K562 (cell line): Measurements from ENCODE around the gene EHMT2. TPM values are rescaled to one million over a fixed set of nuclear protein-coding genes. Genes with fewer than 3 reads are reported as not detected.

Experiments used
- ATF1 ChIP-seq, 2 experiments: fragments of 450-650 bp in 1 of 2; IDR thresholded peaks; 2 replicates each; pipeline ENCODE4 v1.6.1; 2016; ENCODE audit warnings: missing compliant biosample characterization in 1 of 2, missing genetic modification characterization in 1 of 2
- CREB1 ChIP-seq, 2 experiments: sonication (generic) in 1 of 2; formaldehyde crosslinking in 1 of 2; IDR thresholded peaks; 2 replicates each; pipeline versions ENCODE4 v1.6.1 to v1.8.0; 2012 to 2022; ENCODE audit warnings: inconsistent platforms in 1 of 2, mild to moderate bottlenecking in 1 of 2, missing genetic modification reagents in 1 of 2, moderate library complexity in 1 of 2
- GTF2E2 ChIP-seq: fragments of 200-800 bp; sonication (Bioruptor generic); IDR thresholded peaks from 2 replicates; pipeline ENCODE4 v1.6.1; 2016; ENCODE audit warnings: missing genetic modification characterization, missing compliant biosample characterization
- HNRNPLL ChIP-seq: fragments of 200-400 bp; formaldehyde crosslinking; IDR thresholded peaks from 2 replicates; pipeline ENCODE4 v1.6.1; 2017; ENCODE audit warnings: low read length, low read depth, mild to moderate bottlenecking; ENCODE audit not compliant: poor library complexity, severe bottlenecking
- HSF4 ChIP-seq: fragments of 250-450 bp; sonication (Bioruptor Pico); IDR thresholded peaks from 2 replicates; pipeline ENCODE4 v2.1.2; 2022; ENCODE audit warnings: mild to moderate bottlenecking, moderate library complexity, borderline replicate concordance
- KLF6 ChIP-seq: fragments of 250-450 bp; sonication (Bioruptor Pico); IDR thresholded peaks from 2 replicates; pipeline ENCODE4 v1.4.0; 2020; ENCODE audit warnings: mild to moderate bottlenecking, moderate library complexity, borderline replicate concordance
- MAZ ChIP-seq, 2 experiments: fragments of 450-650 bp in 1 of 2; sonication (generic) in 1 of 2; formaldehyde crosslinking; IDR thresholded peaks in 1 of 2; conservative IDR thresholded peaks in 1 of 2; 2 replicates each; pipeline versions ENCODE4 v1.4.0 to v1.5.0; 2020; ENCODE audit warnings: mild to moderate bottlenecking in 1 of 2, missing genetic modification reagents in 1 of 2
- PHF8 ChIP-seq: fragments of 200-600 bp; sonication (generic); IDR thresholded peaks from 2 replicates; pipeline ENCODE4 v1.6.1; 2012; ENCODE audit warnings: mixed run types, mild to moderate bottlenecking, inconsistent platforms, low read length, moderate library complexity, borderline replicate concordance
- POLR2A ChIP-seq: fragments of 450-650 bp; conservative IDR thresholded peaks from 2 replicates; pipeline ENCODE4 v1.6.1; 2016
- PURB ChIP-seq: sonication (generic); formaldehyde crosslinking; IDR thresholded peaks from 2 replicates; pipeline ENCODE4 v1.9.0; 2021; ENCODE audit warnings: low read depth, mild to moderate bottlenecking, missing genetic modification reagents
- RBFOX2 ChIP-seq: fragments of 200-400 bp; formaldehyde crosslinking; IDR thresholded peaks from 2 replicates; pipeline ENCODE4 v1.6.1; 2017; ENCODE audit warnings: low read depth, mild to moderate bottlenecking, low read length, moderate library complexity
- RUNX1 ChIP-seq: sonication (generic); IDR thresholded peaks from 2 replicates; pipeline ENCODE4 v1.6.1; 2016; ENCODE audit warnings: antibody characterized with exemption, low read depth
- SIRT6 ChIP-seq: IDR thresholded peaks from one replicate; pipeline ENCODE4 v1.6.1; 2012; ENCODE audit warnings: low read depth, mild to moderate bottlenecking, control low read depth, inconsistent platforms, low read length, moderate library complexity
- SREBF2 ChIP-seq: sonication (generic); formaldehyde crosslinking; IDR thresholded peaks from 2 replicates; pipeline ENCODE4 v1.4.0; 2020; ENCODE audit warnings: mild to moderate bottlenecking, missing genetic modification reagents
- ZKSCAN3 ChIP-seq: fragments of 250-450 bp; sonication (Bioruptor Pico); IDR thresholded peaks from 2 replicates; pipeline ENCODE4 v1.4.0; 2020
- ZNF41 ChIP-seq: fragments of 250-450 bp; sonication (Bioruptor Pico); conservative IDR thresholded peaks from 2 replicates; pipeline ENCODE4 v1.4.0; 2020; ENCODE audit warnings: mild to moderate bottlenecking
- ZNF780A ChIP-seq: fragments of 250-450 bp; sonication (Bioruptor Pico); IDR thresholded peaks from 2 replicates; pipeline ENCODE4 v1.5.0; 2021; ENCODE audit warnings: mild to moderate bottlenecking
- polyA plus RNA-seq, 8 experiments: library from polyadenylated mRNA; depleted of rRNA in 4 of 8; stranded (reverse) in 5 of 8; unstranded in 3 of 8; fragments of >200 nt; fragmentation: Nextera tagmentation in 2 of 8; fragmentation: Illumina TruSeq in 1 of 8; extraction: Ambion mirVana in 2 of 8; extraction: Trizol in 1 of 8; gene quantifications; 2 replicates each; pipeline versions ENCODE4 v1.2.1 to v1.2.3, GENCODE V29; 2011 to 2014; ENCODE audit warnings: inconsistent platforms in 1 of 8, missing spikeins in 1 of 8
- total RNA-seq, 7 experiments: library from RNA; depleted of rRNA in 6 of 7; stranded (reverse); fragments of >200 nt in 6 of 7; fragmentation: Illumina TruSeq in 2 of 7; extraction: Trizol in 2 of 7; gene quantifications; 2 replicates each; pipeline versions ENCODE4 v1.2.1 to v1.2.3, GENCODE V29; 2011 to 2021; ENCODE audit warnings: low replicate concordance in 1 of 7
- TF ChIP-seq, protein P1 (sequence below): sonication (generic); formaldehyde crosslinking; IDR thresholded peaks from 2 replicates; pipeline ENCODE4 v1.8.0; 2023; ENCODE audit warnings: mild to moderate bottlenecking, missing genetic modification reagents
- TF ChIP-seq, protein P2 (sequence below): sonication (generic); formaldehyde crosslinking; IDR thresholded peaks from 2 replicates; pipeline ENCODE4 v1.8.0; 2022; ENCODE audit warnings: mild to moderate bottlenecking, missing genetic modification reagents
- TF ChIP-seq, protein P3 (sequence below): fragments of 250-450 bp; sonication (Bioruptor Pico); IDR thresholded peaks from 2 replicates; pipeline ENCODE4 v1.4.0; 2020; ENCODE audit warnings: mild to moderate bottlenecking, moderate library complexity

The EHMT2 gene
- total and polyA plus RNA-seq, 9 of the 15 experiments (the other 6 are each of a cell fraction or from before 2014, with no cell fraction given) = 2.1 to 63.8 (median 38.5) TPM

DNA sequence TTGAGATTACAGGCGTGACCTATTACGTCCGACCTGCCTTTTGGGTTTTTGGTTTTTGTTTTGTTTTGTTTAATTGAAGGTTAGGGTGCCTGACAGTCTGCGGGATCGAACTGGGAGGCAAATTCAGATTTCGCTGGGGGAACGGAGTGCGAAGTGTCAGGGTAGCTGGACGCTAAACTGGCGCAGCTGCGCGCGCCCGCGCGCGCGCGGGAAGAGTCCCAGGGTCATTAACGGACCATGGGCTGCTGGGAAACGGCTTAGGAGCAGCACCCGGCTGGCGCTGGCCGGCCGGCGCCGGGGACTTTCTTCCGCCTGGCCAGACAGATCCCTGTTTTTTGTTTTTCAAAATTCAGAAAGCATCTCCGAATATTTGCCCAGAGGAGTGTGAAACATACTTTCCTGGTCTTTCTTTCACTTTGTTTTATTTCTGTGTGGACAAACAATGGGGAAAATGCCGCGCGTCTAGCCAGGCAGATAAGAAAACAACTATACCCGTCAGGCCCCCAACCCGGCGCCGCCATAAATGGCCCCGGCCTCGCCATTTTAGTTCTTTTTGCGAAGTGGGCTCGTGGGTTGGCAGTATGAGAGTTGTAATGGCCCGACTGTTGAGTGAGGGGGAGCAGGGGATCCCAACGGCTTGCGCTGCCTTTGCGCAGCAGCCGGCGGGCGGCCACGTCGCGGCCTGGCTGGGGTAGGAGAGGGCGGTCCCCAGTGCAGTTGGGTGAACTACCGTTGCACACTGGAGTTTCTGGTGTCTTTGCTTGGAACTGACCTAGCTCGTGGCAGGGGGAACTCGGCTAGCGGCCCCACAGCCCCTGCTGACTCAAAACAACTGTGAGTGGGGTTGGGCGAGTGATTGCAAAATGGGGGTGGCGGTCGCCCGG, 62.9 kb downstream of the EHMT2 start (continued):
- TF ChIP-seq HSF4 (CRISPR knock-in tag) (no peak; the same call in 1 of the 2 replicates), GTF2E2 (peak; percentile 100), CREB1 (IDR thresholded peaks at IDR 0.05) (peak; percentile 51), CREB1 (CRISPR knock-in tag; IDR thresholded peaks at IDR 0.05) (no peak), SIRT6 (peak; percentile 81), ZNF780A (CRISPR knock-in tag) (no peak), HNRNPLL (peak; percentile 87), POLR2A (peak; percentile 100), SREBF2 (CRISPR knock-in tag) (peak; percentile 98; the same call in 1 of the 2 replicates), ZKSCAN3 (CRISPR knock-in tag) (no peak), ATF1 (CRISPR knock-in tag; IDR thresholded peaks at IDR 0.05) (no peak; the same call in 1 of the 2 replicates), ATF1 (tag; IDR thresholded peaks at IDR 0.05) (peak; percentile 81), MAZ (CRISPR knock-in tag; conservative IDR thresholded peaks at IDR 0.05 in 1 of 2, IDR thresholded peaks at IDR 0.05 in 1 of 2) (peak; percentile 81 to 92), RBFOX2 (peak; percentile 99), RUNX1 (no peak), PHF8 (peak; percentile 100), KLF6 (CRISPR knock-in tag) (no peak; the same call in 1 of the 2 replicates), ZNF41 (CRISPR knock-in tag) (peak; percentile 79), PURB (CRISPR knock-in tag) (no peak)
- TF ChIP-seq, protein P1, sequence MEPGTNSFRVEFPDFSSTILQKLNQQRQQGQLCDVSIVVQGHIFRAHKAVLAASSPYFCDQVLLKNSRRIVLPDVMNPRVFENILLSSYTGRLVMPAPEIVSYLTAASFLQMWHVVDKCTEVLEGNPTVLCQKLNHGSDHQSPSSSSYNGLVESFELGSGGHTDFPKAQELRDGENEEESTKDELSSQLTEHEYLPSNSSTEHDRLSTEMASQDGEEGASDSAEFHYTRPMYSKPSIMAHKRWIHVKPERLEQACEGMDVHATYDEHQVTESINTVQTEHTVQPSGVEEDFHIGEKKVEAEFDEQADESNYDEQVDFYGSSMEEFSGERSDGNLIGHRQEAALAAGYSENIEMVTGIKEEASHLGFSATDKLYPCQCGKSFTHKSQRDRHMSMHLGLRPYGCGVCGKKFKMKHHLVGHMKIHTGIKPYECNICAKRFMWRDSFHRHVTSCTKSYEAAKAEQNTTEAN (CRISPR knock-in tag) = 0 out of 2 replicates have a peak, but pooled peaks have one; percentile 12
- TF ChIP-seq, protein P2, sequence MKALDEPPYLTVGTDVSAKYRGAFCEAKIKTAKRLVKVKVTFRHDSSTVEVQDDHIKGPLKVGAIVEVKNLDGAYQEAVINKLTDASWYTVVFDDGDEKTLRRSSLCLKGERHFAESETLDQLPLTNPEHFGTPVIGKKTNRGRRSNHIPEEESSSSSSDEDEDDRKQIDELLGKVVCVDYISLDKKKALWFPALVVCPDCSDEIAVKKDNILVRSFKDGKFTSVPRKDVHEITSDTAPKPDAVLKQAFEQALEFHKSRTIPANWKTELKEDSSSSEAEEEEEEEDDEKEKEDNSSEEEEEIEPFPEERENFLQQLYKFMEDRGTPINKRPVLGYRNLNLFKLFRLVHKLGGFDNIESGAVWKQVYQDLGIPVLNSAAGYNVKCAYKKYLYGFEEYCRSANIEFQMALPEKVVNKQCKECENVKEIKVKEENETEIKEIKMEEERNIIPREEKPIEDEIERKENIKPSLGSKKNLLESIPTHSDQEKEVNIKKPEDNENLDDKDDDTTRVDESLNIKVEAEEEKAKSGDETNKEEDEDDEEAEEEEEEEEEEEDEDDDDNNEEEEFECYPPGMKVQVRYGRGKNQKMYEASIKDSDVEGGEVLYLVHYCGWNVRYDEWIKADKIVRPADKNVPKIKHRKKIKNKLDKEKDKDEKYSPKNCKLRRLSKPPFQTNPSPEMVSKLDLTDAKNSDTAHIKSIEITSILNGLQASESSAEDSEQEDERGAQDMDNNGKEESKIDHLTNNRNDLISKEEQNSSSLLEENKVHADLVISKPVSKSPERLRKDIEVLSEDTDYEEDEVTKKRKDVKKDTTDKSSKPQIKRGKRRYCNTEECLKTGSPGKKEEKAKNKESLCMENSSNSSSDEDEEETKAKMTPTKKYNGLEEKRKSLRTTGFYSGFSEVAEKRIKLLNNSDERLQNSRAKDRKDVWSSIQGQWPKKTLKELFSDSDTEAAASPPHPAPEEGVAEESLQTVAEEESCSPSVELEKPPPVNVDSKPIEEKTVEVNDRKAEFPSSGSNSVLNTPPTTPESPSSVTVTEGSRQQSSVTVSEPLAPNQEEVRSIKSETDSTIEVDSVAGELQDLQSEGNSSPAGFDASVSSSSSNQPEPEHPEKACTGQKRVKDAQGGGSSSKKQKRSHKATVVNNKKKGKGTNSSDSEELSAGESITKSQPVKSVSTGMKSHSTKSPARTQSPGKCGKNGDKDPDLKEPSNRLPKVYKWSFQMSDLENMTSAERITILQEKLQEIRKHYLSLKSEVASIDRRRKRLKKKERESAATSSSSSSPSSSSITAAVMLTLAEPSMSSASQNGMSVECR (CRISPR knock-in tag) = peak; percentile 97
- TF ChIP-seq, protein P3, sequence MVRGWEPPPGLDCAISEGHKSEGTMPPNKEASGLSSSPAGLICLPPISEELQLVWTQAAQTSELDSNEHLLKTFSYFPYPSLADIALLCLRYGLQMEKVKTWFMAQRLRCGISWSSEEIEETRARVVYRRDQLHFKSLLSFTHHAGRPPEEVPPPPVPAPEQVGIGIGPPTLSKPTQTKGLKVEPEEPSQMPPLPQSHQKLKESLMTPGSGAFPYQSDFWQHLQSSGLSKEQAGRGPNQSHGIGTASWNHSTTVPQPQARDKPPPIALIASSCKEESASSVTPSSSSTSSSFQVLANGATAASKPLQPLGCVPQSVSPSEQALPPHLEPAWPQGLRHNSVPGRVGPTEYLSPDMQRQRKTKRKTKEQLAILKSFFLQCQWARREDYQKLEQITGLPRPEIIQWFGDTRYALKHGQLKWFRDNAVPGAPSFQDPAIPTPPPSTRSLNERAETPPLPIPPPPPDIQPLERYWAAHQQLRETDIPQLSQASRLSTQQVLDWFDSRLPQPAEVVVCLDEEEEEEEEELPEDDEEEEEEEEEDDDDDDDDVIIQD = peak; percentile 85; the same call in 1 of the 2 replicates
